HepG2 (cell line): ENCODE measurements around the gene HOXD12. TPM values are rescaled to one million over a fixed set of nuclear protein-coding genes. Genes with fewer than 3 reads are reported as not detected.

ENCODE experiments used
- CHCHD3 ChIP-seq: sonication (generic); formaldehyde crosslinking; IDR thresholded peaks from 2 replicates; pipeline ENCODE4 v1.8.0; 2022; ENCODE audit warnings: mild to moderate bottlenecking, missing genetic modification reagents, moderate library complexity
- HNF4A ChIP-seq: sonication (generic); formaldehyde crosslinking; IDR thresholded peaks from 2 replicates; pipeline ENCODE4 v1.4.0; 2020; ENCODE audit warnings: missing genetic modification reagents
- HNRNPH1 ChIP-seq: fragments of 200-400 bp; formaldehyde crosslinking; optimal IDR thresholded peaks from 2 replicates; pipeline ENCODE3; 2017; ENCODE audit warnings: mild to moderate bottlenecking, low read depth, low read length
- KLF9 ChIP-seq: IDR thresholded peaks from 2 replicates; pipeline ENCODE4 v1.6.1; 2016; ENCODE audit warnings: low read depth
- KMT2A ChIP-seq: sonication (generic); formaldehyde crosslinking; IDR thresholded peaks from 2 replicates; pipeline ENCODE4 v1.4.0; 2020; ENCODE audit warnings: missing genetic modification reagents
- PHB2 ChIP-seq: fragments of 450-650 bp; IDR thresholded peaks from 2 replicates; pipeline ENCODE4 v1.6.1; 2018; ENCODE audit not compliant: partially characterized antibody
- SALL2 ChIP-seq: sonication (generic); formaldehyde crosslinking; IDR thresholded peaks from 2 replicates; pipeline ENCODE4 v1.8.1; 2023; ENCODE audit warnings: mild to moderate bottlenecking, missing genetic modification reagents, inconsistent platforms
- U2AF2 ChIP-seq: fragments of 200-400 bp; formaldehyde crosslinking; IDR thresholded peaks from 2 replicates; pipeline ENCODE4 v1.6.1; 2017; ENCODE audit warnings: low read depth, mild to moderate bottlenecking, low read length
- ZNF562 ChIP-seq: sonication (generic); formaldehyde crosslinking; IDR thresholded peaks from 2 replicates; pipeline ENCODE4 v1.8.0; 2022; ENCODE audit warnings: missing genetic modification reagents, borderline replicate concordance
- ZNF563 ChIP-seq: sonication (generic); formaldehyde crosslinking; IDR thresholded peaks from 2 replicates; pipeline ENCODE4 v1.8.0; 2022; ENCODE audit warnings: mild to moderate bottlenecking, moderate library complexity, missing genetic modification reagents
- ZNF607 ChIP-seq: sonication (generic); formaldehyde crosslinking; IDR thresholded peaks from 2 replicates; pipeline ENCODE4 v1.5.1; 2020; ENCODE audit warnings: missing genetic modification reagents, mild to moderate bottlenecking, borderline replicate concordance
- ZNF777 ChIP-seq: sonication (generic); formaldehyde crosslinking; IDR thresholded peaks from 2 replicates; pipeline ENCODE4 v1.4.0; 2020; ENCODE audit warnings: missing genetic modification reagents
- ZSCAN29 ChIP-seq: sonication (generic); formaldehyde crosslinking; conservative IDR thresholded peaks from 2 replicates; pipeline ENCODE4 v1.4.0; 2020; ENCODE audit warnings: mild to moderate bottlenecking, missing genetic modification reagents
- ZSCAN30 ChIP-seq: sonication (generic); formaldehyde crosslinking; IDR thresholded peaks from 2 replicates; pipeline ENCODE4 v1.5.0; 2020; ENCODE audit warnings: mild to moderate bottlenecking, missing genetic modification reagents
- polyA plus RNA-seq, 8 experiments: library from polyadenylated mRNA; depleted of rRNA in 3 of 8; stranded (reverse) in 7 of 8; unstranded in 1 of 8; fragments of >200 nt; fragmentation: Illumina TruSeq in 4 of 8; extraction: Trizol in 4 of 8; gene quantifications; 2 replicates each; pipeline versions ENCODE4 v1.2.1 to v1.2.3, GENCODE V29; 2011 to 2016; ENCODE audit warnings: low read depth in 4 of 8, missing spikeins in 1 of 8, mixed read lengths in 1 of 8; ENCODE audit not compliant: insufficient read depth in 1 of 8
- total RNA-seq, 5 experiments: library from RNA; depleted of rRNA; stranded (reverse); fragments of >200 nt; fragmentation: Illumina TruSeq; extraction: Trizol; gene quantifications; 2 replicates each; pipeline ENCODE4 v1.2.3, GENCODE V29; 2016; ENCODE audit warnings: low read depth in 1 of 5
- TF ChIP-seq, protein P1 (sequence below): sonication (generic); formaldehyde crosslinking; IDR thresholded peaks from 2 replicates; pipeline ENCODE4 v1.4.0; 2020; ENCODE audit warnings: missing genetic modification reagents, borderline replicate concordance
- TF ChIP-seq, protein P2 (sequence below), 2 experiments: sonication (generic) in 1 of 2; formaldehyde crosslinking in 1 of 2; IDR thresholded peaks; 2 replicates each; pipeline versions ENCODE4 v1.5.1 to v1.6.1; 2011 to 2020; ENCODE audit warnings: borderline replicate concordance in 1 of 2, low read depth in 1 of 2, low read length in 1 of 2, mild to moderate bottlenecking in 1 of 2, missing genetic modification reagents in 1 of 2, moderate library complexity in 1 of 2
- TF ChIP-seq, protein P3 (sequence below): sonication (generic); formaldehyde crosslinking; conservative IDR thresholded peaks from 2 replicates; pipeline ENCODE4 v1.4.0; 2020; ENCODE audit warnings: missing genetic modification reagents
- TF ChIP-seq, protein P4 (sequence below): sonication (generic); formaldehyde crosslinking; IDR thresholded peaks from 2 replicates; pipeline ENCODE4 v1.8.0; 2022; ENCODE audit warnings: mild to moderate bottlenecking, missing genetic modification reagents; ENCODE audit not compliant: insufficient replicate concordance
- TF ChIP-seq, protein P5 (sequence below): sonication (generic); formaldehyde crosslinking; conservative IDR thresholded peaks from 2 replicates; pipeline ENCODE4 v1.4.0; 2020; ENCODE audit warnings: missing genetic modification reagents

The HOXD12 gene
- total and polyA plus RNA-seq, 2 of the 13 experiments (the other 11 are each of a cell fraction or from before 2014, with no cell fraction given) = not detected

DNA sequence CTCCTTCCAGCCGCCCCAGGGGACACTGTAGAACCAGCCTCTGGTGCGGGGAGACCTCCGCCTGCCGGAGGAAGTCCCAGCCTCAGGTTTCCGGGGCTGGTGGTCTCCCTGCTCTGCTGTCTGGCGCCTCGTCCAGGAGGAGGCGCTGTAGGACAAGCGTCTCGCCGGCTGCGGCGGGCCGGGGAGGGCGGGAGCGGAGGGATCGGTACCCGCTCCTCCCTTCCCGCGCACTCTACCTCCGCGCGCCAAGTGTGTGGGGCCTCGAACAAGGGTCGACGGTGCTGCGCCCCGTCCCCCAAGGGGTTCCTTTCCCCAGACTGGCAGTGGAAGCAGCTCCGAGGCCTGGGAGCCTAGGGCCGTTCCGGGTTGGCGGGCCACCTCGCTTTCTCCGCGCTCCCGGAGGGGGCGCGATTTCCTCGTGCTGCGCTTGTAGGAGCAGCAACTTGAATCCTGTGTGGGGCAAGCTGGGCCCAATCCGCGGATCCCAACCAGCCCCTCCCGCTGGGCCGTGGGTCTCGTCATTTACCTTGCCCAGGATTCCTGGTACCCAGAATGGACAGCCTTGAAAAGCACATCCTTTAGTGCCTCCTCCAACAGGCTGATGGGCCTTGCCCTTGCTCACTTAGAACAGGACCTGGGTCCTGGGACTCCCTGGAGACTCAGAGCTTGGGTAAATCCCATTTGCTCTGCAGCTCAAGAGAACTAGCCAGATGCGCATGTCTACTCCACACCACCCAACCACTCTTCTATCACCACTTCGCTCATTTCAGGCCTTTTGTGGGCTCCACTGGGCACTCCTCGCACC lies 41.1 kb downstream of the HOXD12 start (continued):
- no peak for TF ChIP-seq PHB2
- no peak for TF ChIP-seq ZSCAN30 (CRISPR knock-in tag)
- TF ChIP-seq ZNF777 (CRISPR knock-in tag) = no peak
- TF ChIP-seq, protein P1, sequence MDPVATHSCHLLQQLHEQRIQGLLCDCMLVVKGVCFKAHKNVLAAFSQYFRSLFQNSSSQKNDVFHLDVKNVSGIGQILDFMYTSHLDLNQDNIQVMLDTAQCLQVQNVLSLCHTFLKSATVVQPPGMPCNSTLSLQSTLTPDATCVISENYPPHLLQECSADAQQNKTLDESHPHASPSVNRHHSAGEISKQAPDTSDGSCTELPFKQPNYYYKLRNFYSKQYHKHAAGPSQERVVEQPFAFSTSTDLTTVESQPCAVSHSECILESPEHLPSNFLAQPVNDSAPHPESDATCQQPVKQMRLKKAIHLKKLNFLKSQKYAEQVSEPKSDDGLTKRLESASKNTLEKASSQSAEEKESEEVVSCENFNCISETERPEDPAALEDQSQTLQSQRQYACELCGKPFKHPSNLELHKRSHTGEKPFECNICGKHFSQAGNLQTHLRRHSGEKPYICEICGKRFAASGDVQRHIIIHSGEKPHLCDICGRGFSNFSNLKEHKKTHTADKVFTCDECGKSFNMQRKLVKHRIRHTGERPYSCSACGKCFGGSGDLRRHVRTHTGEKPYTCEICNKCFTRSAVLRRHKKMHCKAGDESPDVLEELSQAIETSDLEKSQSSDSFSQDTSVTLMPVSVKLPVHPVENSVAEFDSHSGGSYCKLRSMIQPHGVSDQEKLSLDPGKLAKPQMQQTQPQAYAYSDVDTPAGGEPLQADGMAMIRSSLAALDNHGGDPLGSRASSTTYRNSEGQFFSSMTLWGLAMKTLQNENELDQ (CRISPR knock-in tag) = no peak
- TF ChIP-seq ZNF607 (CRISPR knock-in tag) = peak; percentile 62; the same call in 1 of the 2 replicates
- TF ChIP-seq KLF9 (CRISPR knock-in tag) = no peak
- TF ChIP-seq, protein P2, sequence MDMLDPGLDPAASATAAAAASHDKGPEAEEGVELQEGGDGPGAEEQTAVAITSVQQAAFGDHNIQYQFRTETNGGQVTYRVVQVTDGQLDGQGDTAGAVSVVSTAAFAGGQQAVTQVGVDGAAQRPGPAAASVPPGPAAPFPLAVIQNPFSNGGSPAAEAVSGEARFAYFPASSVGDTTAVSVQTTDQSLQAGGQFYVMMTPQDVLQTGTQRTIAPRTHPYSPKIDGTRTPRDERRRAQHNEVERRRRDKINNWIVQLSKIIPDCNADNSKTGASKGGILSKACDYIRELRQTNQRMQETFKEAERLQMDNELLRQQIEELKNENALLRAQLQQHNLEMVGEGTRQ (IDR thresholded peaks at IDR 0.05; ENCODE audit: low read depth, low read length) = no peak
- TF ChIP-seq, protein P2 (CRISPR knock-in tag; IDR thresholded peaks at IDR 0.05; ENCODE audit: borderline replicate concordance) = no peak; the same call in 1 of the 2 replicates
- TF ChIP-seq, protein P3, sequence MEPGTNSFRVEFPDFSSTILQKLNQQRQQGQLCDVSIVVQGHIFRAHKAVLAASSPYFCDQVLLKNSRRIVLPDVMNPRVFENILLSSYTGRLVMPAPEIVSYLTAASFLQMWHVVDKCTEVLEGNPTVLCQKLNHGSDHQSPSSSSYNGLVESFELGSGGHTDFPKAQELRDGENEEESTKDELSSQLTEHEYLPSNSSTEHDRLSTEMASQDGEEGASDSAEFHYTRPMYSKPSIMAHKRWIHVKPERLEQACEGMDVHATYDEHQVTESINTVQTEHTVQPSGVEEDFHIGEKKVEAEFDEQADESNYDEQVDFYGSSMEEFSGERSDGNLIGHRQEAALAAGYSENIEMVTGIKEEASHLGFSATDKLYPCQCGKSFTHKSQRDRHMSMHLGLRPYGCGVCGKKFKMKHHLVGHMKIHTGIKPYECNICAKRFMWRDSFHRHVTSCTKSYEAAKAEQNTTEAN (CRISPR knock-in tag) = no peak
- TF ChIP-seq, protein P4, sequence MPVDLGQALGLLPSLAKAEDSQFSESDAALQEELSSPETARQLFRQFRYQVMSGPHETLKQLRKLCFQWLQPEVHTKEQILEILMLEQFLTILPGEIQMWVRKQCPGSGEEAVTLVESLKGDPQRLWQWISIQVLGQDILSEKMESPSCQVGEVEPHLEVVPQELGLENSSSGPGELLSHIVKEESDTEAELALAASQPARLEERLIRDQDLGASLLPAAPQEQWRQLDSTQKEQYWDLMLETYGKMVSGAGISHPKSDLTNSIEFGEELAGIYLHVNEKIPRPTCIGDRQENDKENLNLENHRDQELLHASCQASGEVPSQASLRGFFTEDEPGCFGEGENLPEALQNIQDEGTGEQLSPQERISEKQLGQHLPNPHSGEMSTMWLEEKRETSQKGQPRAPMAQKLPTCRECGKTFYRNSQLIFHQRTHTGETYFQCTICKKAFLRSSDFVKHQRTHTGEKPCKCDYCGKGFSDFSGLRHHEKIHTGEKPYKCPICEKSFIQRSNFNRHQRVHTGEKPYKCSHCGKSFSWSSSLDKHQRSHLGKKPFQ = peak; percentile 71
- TF ChIP-seq, protein P5, sequence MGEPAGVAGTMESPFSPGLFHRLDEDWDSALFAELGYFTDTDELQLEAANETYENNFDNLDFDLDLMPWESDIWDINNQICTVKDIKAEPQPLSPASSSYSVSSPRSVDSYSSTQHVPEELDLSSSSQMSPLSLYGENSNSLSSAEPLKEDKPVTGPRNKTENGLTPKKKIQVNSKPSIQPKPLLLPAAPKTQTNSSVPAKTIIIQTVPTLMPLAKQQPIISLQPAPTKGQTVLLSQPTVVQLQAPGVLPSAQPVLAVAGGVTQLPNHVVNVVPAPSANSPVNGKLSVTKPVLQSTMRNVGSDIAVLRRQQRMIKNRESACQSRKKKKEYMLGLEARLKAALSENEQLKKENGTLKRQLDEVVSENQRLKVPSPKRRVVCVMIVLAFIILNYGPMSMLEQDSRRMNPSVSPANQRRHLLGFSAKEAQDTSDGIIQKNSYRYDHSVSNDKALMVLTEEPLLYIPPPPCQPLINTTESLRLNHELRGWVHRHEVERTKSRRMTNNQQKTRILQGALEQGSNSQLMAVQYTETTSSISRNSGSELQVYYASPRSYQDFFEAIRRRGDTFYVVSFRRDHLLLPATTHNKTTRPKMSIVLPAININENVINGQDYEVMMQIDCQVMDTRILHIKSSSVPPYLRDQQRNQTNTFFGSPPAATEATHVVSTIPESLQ (CRISPR knock-in tag) = no peak
- no peak for TF ChIP-seq ZNF562 (CRISPR knock-in tag)
- 0 out of 2 replicates have a peak, but pooled peaks have one; percentile 41 for TF ChIP-seq U2AF2
- no peak for TF ChIP-seq SALL2 (CRISPR knock-in tag)
- peak; percentile 58; the same call in 1 of the 2 replicates for TF ChIP-seq ZSCAN29 (CRISPR knock-in tag)
- no peak for TF ChIP-seq HNF4A
- TF ChIP-seq KMT2A (CRISPR knock-in tag) = peak; percentile 36; the same call in 1 of the 2 replicates
- no peak for TF ChIP-seq HNRNPH1
- TF ChIP-seq ZNF563 (CRISPR knock-in tag) = peak; percentile 59; the same call in 1 of the 2 replicates
- no peak for TF ChIP-seq CHCHD3 (CRISPR knock-in tag)
